Panc1 (cell line): ENCODE results near the gene OSGIN1. TPM values are rescaled to one million over a fixed set of nuclear protein-coding genes. Genes with fewer than 3 reads are reported as not detected.

Source experiments
- ATAC-seq: fragments of 200-7000 bp; cut with Tn5 transposase; 2 replicates; pipeline ENCODE4 v1.9.1; 2020; ENCODE audit warnings: mild to moderate bottlenecking, moderate library complexity
- BruUV-seq: library from RNA; stranded (reverse); fragments of 400-500 nt; replicated peaks from 2 replicates; lab custom pipeline; 2021; lab: Mats Ljungman, UMichigan
- CTCF ChIA-PET: fragments of 300-600 bp; sonication (Branson Sonifier 250); formaldehyde crosslinking; loops from one replicate; lab custom pipeline; 2022; ENCODE audit warnings: antibody characterized with exemption; lab: Charles Lee
- POLR2A ChIA-PET: fragments of 300-600 bp; sonication (Branson Sonifier 250); formaldehyde crosslinking; loops from one replicate; lab custom pipeline; 2022; ENCODE audit warnings: antibody characterized with exemption; lab: Charles Lee
- DNase-seq: peaks from one replicate; pipeline ENCODE4 v3.0.0-alpha.2; 2010; ENCODE audit warnings: low read depth, low spot score
- H3K27ac ChIP-seq: 2 replicates; pipeline ENCODE4 v1.5.1; 2011; ENCODE audit warnings: mild to moderate bottlenecking, low read length, inconsistent platforms
- H3K27me3 ChIP-seq: fragments of 200-500 bp; sonication (Bioruptor generic); 2 replicates; pipeline ENCODE4 v1.6.0; 2014; ENCODE audit warnings: low read length, inconsistent platforms; ENCODE audit not compliant: control insufficient read depth, insufficient read depth
- H3K36me3 ChIP-seq: fragments of 200-500 bp; sonication (Bioruptor generic); 2 replicates; pipeline ENCODE4 v1.5.1; 2014; ENCODE audit warnings: inconsistent platforms, mild to moderate bottlenecking, low read length, moderate library complexity; ENCODE audit not compliant: control insufficient read depth, insufficient read depth
- H3K4me1 ChIP-seq: 2 replicates; pipeline ENCODE4 v1.5.1; 2011; ENCODE audit warnings: inconsistent platforms, mild to moderate bottlenecking, low read length, moderate library complexity; ENCODE audit not compliant: control insufficient read depth, insufficient read depth
- H3K4me3 ChIP-seq, 2 experiments: 2 replicates each; pipeline ENCODE4 v1.5.1; 2011 to 2012; ENCODE audit warnings: low read depth in 2 of 2, low read length in 2 of 2, mild to moderate bottlenecking in 2 of 2, inconsistent platforms in 1 of 2, moderate library complexity in 1 of 2
- H3K9me3 ChIP-seq: fragments of 200-500 bp; sonication (Bioruptor generic); 2 replicates; pipeline ENCODE4 v1.5.1; 2014; ENCODE audit warnings: low read depth, mild to moderate bottlenecking, inconsistent platforms, low read length, moderate library complexity; ENCODE audit not compliant: control insufficient read depth, insufficient read depth
- POLR2AphosphoS5 ChIP-seq: IDR thresholded peaks from 2 replicates; pipeline ENCODE4 v1.6.1; 2012; ENCODE audit warnings: mild to moderate bottlenecking, low read depth, low read length, moderate library complexity
- REST ChIP-seq, 2 experiments: IDR thresholded peaks; 2 replicates each; pipeline ENCODE4 v1.6.1; 2011 to 2012; ENCODE audit warnings: low read depth in 2 of 2, control low read depth in 1 of 2, low read length in 1 of 2, mild to moderate bottlenecking in 1 of 2, moderate library complexity in 1 of 2; ENCODE audit not compliant: insufficient read depth in 1 of 2
- SIN3A ChIP-seq: IDR thresholded peaks from 2 replicates; pipeline ENCODE4 v1.6.1; 2012; ENCODE audit warnings: low read depth, mild to moderate bottlenecking, low read length, moderate library complexity, borderline replicate concordance; ENCODE audit not compliant: insufficient read depth
- TCF7L2 ChIP-seq: IDR thresholded peaks from 2 replicates; pipeline ENCODE4 v1.6.1; 2011; ENCODE audit warnings: mild to moderate bottlenecking, low read depth, low read length, inconsistent platforms
- in situ Hi-C: cut with HindIII; loops from 2 replicates; pipeline ENCODE4 v1.10.0; 2016; ENCODE audit warnings: low sequenced_read_pairs, low pct_unique_long_range_greater_than_20kb
- intact Hi-C: fragments of 100-400 bp; cut with micrococcal nuclease; formaldehyde crosslinking; loops from one replicate; pipeline ENCODE4 v1.10.0; 2022; ENCODE audit not compliant: unreplicated experiment
- total RNA-seq: library from RNA; stranded (reverse); gene quantifications from one replicate; pipeline ENCODE4 v1.2.1, GENCODE V29; 2021; ENCODE audit not compliant: unreplicated experiment
- TF ChIP-seq, protein P1 (sequence below): fragments of 450-650 bp; IDR thresholded peaks from 2 replicates; pipeline ENCODE4 v1.5.1; 2017; ENCODE audit warnings: mild to moderate bottlenecking

OSGIN1 gene
- total RNA-seq, 1 experiment from 2014 or later: 4.9 TPM

- CTCF ChIA-PET: no interaction called here
- Histone ChIP-seq H3K4me3 (no peak overlapping the region), H3K27ac (no peak overlapping the region), H3K9me3 (no peaks in the 10 kb centered on the region), H3K4me1 (peaks cover 9% of the 10 kb centered on the region), H3K36me3 (no peaks in the 10 kb centered on the region; the same call in 1 of the 2 replicates), H3K27me3 (no peaks in the 10 kb centered on the region)
- TF ChIP-seq SIN3A (no peak), REST (IDR thresholded peaks at IDR 0.05; ENCODE audit: insufficient read depth in 1 of 2, low read depth in 2 of 2, low read length in 1 of 2) (no peak), TCF7L2 (no peak), POLR2AphosphoS5 (no peak)
- TF ChIP-seq, protein P1, sequence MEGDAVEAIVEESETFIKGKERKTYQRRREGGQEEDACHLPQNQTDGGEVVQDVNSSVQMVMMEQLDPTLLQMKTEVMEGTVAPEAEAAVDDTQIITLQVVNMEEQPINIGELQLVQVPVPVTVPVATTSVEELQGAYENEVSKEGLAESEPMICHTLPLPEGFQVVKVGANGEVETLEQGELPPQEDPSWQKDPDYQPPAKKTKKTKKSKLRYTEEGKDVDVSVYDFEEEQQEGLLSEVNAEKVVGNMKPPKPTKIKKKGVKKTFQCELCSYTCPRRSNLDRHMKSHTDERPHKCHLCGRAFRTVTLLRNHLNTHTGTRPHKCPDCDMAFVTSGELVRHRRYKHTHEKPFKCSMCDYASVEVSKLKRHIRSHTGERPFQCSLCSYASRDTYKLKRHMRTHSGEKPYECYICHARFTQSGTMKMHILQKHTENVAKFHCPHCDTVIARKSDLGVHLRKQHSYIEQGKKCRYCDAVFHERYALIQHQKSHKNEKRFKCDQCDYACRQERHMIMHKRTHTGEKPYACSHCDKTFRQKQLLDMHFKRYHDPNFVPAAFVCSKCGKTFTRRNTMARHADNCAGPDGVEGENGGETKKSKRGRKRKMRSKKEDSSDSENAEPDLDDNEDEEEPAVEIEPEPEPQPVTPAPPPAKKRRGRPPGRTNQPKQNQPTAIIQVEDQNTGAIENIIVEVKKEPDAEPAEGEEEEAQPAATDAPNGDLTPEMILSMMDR: no peak
- intact Hi-C loops: no loop called here
- in situ Hi-C loops: no loop called here
- ATAC-seq: no peak
- no peak for DNase-seq
- POLR2A ChIA-PET: no interaction called here
- no TSS peak for BruUV-seq
These were observed 1.5 kb upstream of the OSGIN1 start for GRCh38 chr16:83951544-83951943.

DNA sequence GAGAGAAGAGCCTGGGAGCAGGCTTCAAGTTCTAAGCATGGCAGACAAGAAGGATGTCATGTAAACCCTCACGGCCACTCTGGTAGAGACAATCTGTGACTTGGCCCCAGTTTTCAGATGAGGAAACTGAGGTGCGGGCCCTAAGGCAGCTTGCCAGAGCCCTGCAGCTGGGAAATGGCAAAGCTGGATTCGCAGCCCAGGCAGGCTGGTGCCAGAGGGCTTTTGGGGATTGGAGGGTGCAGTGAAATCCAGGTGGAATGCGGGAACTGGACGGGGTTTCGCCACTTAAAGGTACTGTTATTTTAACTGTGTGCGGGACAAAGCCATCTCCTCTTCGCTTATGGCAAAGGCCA is 477 bp upstream of the OSGIN1 start:
- BruUV-seq: no TSS peak
- peak overlapping the region; percentile 39 to 71; a peak in 3 of 4 replicates for H3K4me3 ChIP-seq
- no peak for DNase-seq
- no peak; the same call in 1 of the 2 replicates for ATAC-seq
- in situ Hi-C loops: no loop called here
- ChIA-PET POLR2A (no interaction called here), CTCF (no interaction called here)
- no peaks in the 10 kb centered on the region for H3K27me3 ChIP-seq
- peak overlapping the region; percentile 48; the same call in 1 of the 2 replicates for H3K27ac ChIP-seq
- H3K4me1 ChIP-seq: peaks cover 9% of the 10 kb centered on the region
- H3K36me3 ChIP-seq: no peaks in the 10 kb centered on the region; the same call in 1 of the 2 replicates
- H3K9me3 ChIP-seq: no peaks in the 10 kb centered on the region
- intact Hi-C loops: no loop called here
- TF ChIP-seq POLR2AphosphoS5 (no peak), TCF7L2 (no peak), REST (IDR thresholded peaks at IDR 0.05; ENCODE audit: insufficient read depth in 1 of 2, low read depth in 2 of 2, low read length in 1 of 2) (no peak), SIN3A (no peak)
- TF ChIP-seq, protein P1: no peak
